NCI-H345 treated with DMSO at 0.1 percent for 48 hours (cell line): ENCODE measurements around the gene SPCS1.

Experiments
- DNase-seq: peaks from one replicate; lab custom pipeline; 2025; ENCODE audit not compliant: unreplicated experiment; lab: John Stamatoyannopoulos, UW

Gene SPCS1

GRCh38 chr3:52694528-52695189 lies 11.2 kb upstream of the SPCS1 start:
- no peak for DNase-seq

GRCh38 chr3:52695798-52696671 lies 9.9 kb upstream of the SPCS1 start:
- no peak for DNase-seq

GRCh38 chr3:52696830-52697631 lies 8.9 kb upstream of the SPCS1 start:
- no peak for DNase-seq

GRCh38 chr3:52697632-52697965 lies 8.3 kb upstream of the SPCS1 start:
- DNase-seq, result no peak

- no peak for DNase-seq
Observed at GRCh38 chr3:52703341-52703740, 2.6 kb upstream of the SPCS1 start.

GRCh38 chr3:52704611-52705437 lies 1.1 kb upstream of the SPCS1 start:
- DNase-seq, result no peak

- no peak for DNase-seq
Observed at GRCh38 chr3:52705438-52705687, 543 bp upstream of the SPCS1 start.

GRCh38 chr3:52707585-52707984 lies 1.7 kb downstream of the SPCS1 start:
- no peak for DNase-seq

GRCh38 chr3:52710512-52710911 lies 4.6 kb downstream of the SPCS1 start:
- DNase-seq, result no peak

- no peak for DNase-seq
Observed at GRCh38 chr3:52712291-52713212, 6.6 kb downstream of the SPCS1 start.

GRCh38 chr3:52714335-52715302 lies 8.7 kb downstream of the SPCS1 start:
- no peak for DNase-seq

- no peak for DNase-seq
Observed at GRCh38 chr3:52715714-52716305, 9.9 kb downstream of the SPCS1 start.

GRCh38 chr3:52719618-52720017 lies 13.7 kb downstream of the SPCS1 start:
- DNase-seq, result no peak

- no peak for DNase-seq
Observed at GRCh38 chr3:52721002-52721729, 15.3 kb downstream of the SPCS1 start.

GRCh38 chr3:52721730-52722008 lies 15.8 kb downstream of the SPCS1 start:
- DNase-seq, result no peak

- DNase-seq, result no peak
Observed at GRCh38 chr3:52722491-52722890, 16.6 kb downstream of the SPCS1 start.

- DNase-seq, result no peak
Observed at GRCh38 chr3:52723935-52724334, 18.0 kb downstream of the SPCS1 start.

GRCh38 chr3:52724511-52724910 lies 18.6 kb downstream of the SPCS1 start:
- no peak for DNase-seq
